IMR-90 (cell line): ENCODE results near the gene LYPD6. TPM values are rescaled to one million over a fixed set of nuclear protein-coding genes. Genes with fewer than 3 reads are reported as not detected.

Experiments used
- ATAC-seq: fragments of 200-7000 bp; cut with Tn5 transposase; 2 replicates; pipeline ENCODE4 v1.9.1; 2020; ENCODE audit warnings: low read depth, mild to moderate bottlenecking, moderate library complexity
- BruUV-seq: library from RNA; stranded (reverse); fragments of 400-500 nt; replicated peaks from 2 replicates; lab custom pipeline; 2021; lab: Mats Ljungman, UMichigan
- CTCF ChIA-PET: fragments of 300-600 bp; formaldehyde crosslinking; extraction: SDS; loops from one replicate; lab custom pipeline; 2021; ENCODE audit warnings: antibody characterized with exemption; lab: Yijun Ruan, JAX
- POLR2A ChIA-PET: fragments of 300-600 bp; sonication (Branson Sonifier 250); formaldehyde crosslinking; loops from one replicate; lab custom pipeline; 2022; ENCODE audit warnings: antibody characterized with exemption; ENCODE audit not compliant: unreplicated experiment; lab: Charles Lee
- DNase-seq: peaks from one replicate; pipeline ENCODE4 v3.0.0; 2013
- H2AFZ ChIP-seq: replicated peaks from 2 replicates; pipeline ENCODE3; 2013; ENCODE audit warnings: low read length, mild to moderate bottlenecking; ENCODE audit not compliant: poor library complexity
- H2AK5ac ChIP-seq: 2 replicates; pipeline ENCODE4 v1.6.1; 2013; ENCODE audit warnings: low read depth, low read length, inconsistent platforms
- H2AK9ac ChIP-seq: replicated peaks from 2 replicates; pipeline ENCODE3; 2013; ENCODE audit warnings: mild to moderate bottlenecking, low read depth, low read length, moderate library complexity; ENCODE audit not compliant: poor library complexity
- H2BK120ac ChIP-seq: 2 replicates; pipeline ENCODE4 v1.6.1; 2013; ENCODE audit warnings: low read depth, low read length, inconsistent platforms
- H2BK15ac ChIP-seq: 3 replicates; pipeline ENCODE4 v1.6.1; 2013; ENCODE audit warnings: low read depth, low read length, inconsistent platforms
- H2BK20ac ChIP-seq: 2 replicates; pipeline ENCODE4 v1.6.1; 2013; ENCODE audit warnings: low read depth, mild to moderate bottlenecking, inconsistent platforms, low read length, moderate library complexity
- H2BK5ac ChIP-seq: 2 replicates; pipeline ENCODE4 v1.6.1; 2013; ENCODE audit warnings: mild to moderate bottlenecking, low read depth, low read length, inconsistent platforms; ENCODE audit not compliant: poor library complexity, severe bottlenecking
- H3K14ac ChIP-seq: replicated peaks from 2 replicates; pipeline ENCODE4 v1.6.1; 2013; ENCODE audit warnings: low read depth, low read length, inconsistent platforms
- H3K18ac ChIP-seq: 2 replicates; pipeline ENCODE4 v1.6.1; 2013; ENCODE audit warnings: low read depth, low read length, control low read depth
- H3K23ac ChIP-seq: 2 replicates; pipeline ENCODE4 v1.6.1; 2013; ENCODE audit warnings: low read depth, low read length, inconsistent platforms
- H3K27ac ChIP-seq: 2 replicates; pipeline ENCODE4 v1.5.1; 2013; ENCODE audit warnings: mild to moderate bottlenecking, control low read depth, low read length; ENCODE audit not compliant: insufficient read depth
- H3K27me3 ChIP-seq: 2 replicates; pipeline ENCODE4 v1.6.1; 2013; ENCODE audit warnings: low read length; ENCODE audit not compliant: control insufficient read depth, insufficient read depth
- H3K36me3 ChIP-seq: 2 replicates; pipeline ENCODE4 v1.6.1; 2013; ENCODE audit warnings: low read length, mixed read lengths; ENCODE audit not compliant: control insufficient read depth, insufficient read depth
- H3K4ac ChIP-seq: 2 replicates; pipeline ENCODE4 v1.6.1; 2013; ENCODE audit warnings: low read depth, low read length, inconsistent platforms
- H3K4me1 ChIP-seq: 2 replicates; pipeline ENCODE4 v1.6.1; 2013; ENCODE audit warnings: low read length, mixed read lengths; ENCODE audit not compliant: control insufficient read depth, insufficient read depth
- H3K4me2 ChIP-seq: 2 replicates; pipeline ENCODE4 v1.6.1; 2013; ENCODE audit warnings: low read depth, mild to moderate bottlenecking, control low read depth, low read length, moderate library complexity
- H3K4me3 ChIP-seq: 2 replicates; pipeline ENCODE4 v1.5.1; 2013; ENCODE audit warnings: low read depth, mild to moderate bottlenecking, control low read depth, low read length, moderate library complexity; ENCODE audit not compliant: insufficient read depth
- H3K56ac ChIP-seq: 2 replicates; pipeline ENCODE4 v1.6.1; 2013; ENCODE audit warnings: low read length, inconsistent platforms; ENCODE audit not compliant: insufficient read depth; ENCODE audit errors: extremely low read depth
- H3K79me1 ChIP-seq, 2 experiments: 2 replicates each; pipeline ENCODE4 v1.6.1; 2013; ENCODE audit warnings: low read length in 2 of 2, inconsistent platforms in 1 of 2, low read depth in 1 of 2
- H3K9ac ChIP-seq: 2 replicates; pipeline ENCODE4 v1.6.1; 2013; ENCODE audit warnings: low read depth, low read length, control low read depth
- H3K9me1 ChIP-seq: 2 replicates; pipeline ENCODE4 v1.6.1; 2013; ENCODE audit warnings: low read length, inconsistent platforms; ENCODE audit not compliant: insufficient read depth
- H3K9me3 ChIP-seq: 2 replicates; pipeline ENCODE4 v1.6.1; 2013; ENCODE audit warnings: low read length; ENCODE audit not compliant: control insufficient read depth, insufficient read depth
- H4K20me1 ChIP-seq: 2 replicates; pipeline ENCODE4 v1.6.1; 2013; ENCODE audit warnings: low read length, inconsistent platforms; ENCODE audit not compliant: insufficient read depth
- H4K5ac ChIP-seq: 2 replicates; pipeline ENCODE4 v1.6.1; 2013; ENCODE audit warnings: mild to moderate bottlenecking, low read depth, low read length, control low read depth
- H4K8ac ChIP-seq, 2 experiments: 2 replicates each; pipeline ENCODE4 v1.6.1; 2013; ENCODE audit warnings: low read depth in 2 of 2, low read length in 2 of 2, control low read depth in 1 of 2, inconsistent platforms in 1 of 2
- H4K91ac ChIP-seq: 2 replicates; pipeline ENCODE4 v1.6.1; 2013; ENCODE audit warnings: low read depth, low read length, inconsistent platforms; ENCODE audit not compliant: insufficient read depth
- BHLHE40 ChIP-seq: fragments of 150-350 bp; IDR thresholded peaks from 2 replicates; pipeline ENCODE4 v1.6.1; 2016; ENCODE audit warnings: mild to moderate bottlenecking, low read depth, low read length
- CEBPB ChIP-seq: IDR thresholded peaks from 2 replicates; pipeline ENCODE4 v1.6.1; 2012; ENCODE audit warnings: low read depth, low read length, improper control_type of control experiment
- FOS ChIP-seq: fragments of 150-350 bp; IDR thresholded peaks from 2 replicates; pipeline ENCODE4 v1.6.1; 2016; ENCODE audit warnings: low read depth, low read length
- MAFK ChIP-seq: IDR thresholded peaks from 2 replicates; pipeline ENCODE4 v1.6.1; 2012; ENCODE audit warnings: low read depth, low read length, improper control_type of control experiment
- MAZ ChIP-seq: IDR thresholded peaks from 2 replicates; pipeline ENCODE4 v1.6.1; 2012; ENCODE audit warnings: low read depth, mild to moderate bottlenecking, low read length, improper control_type of control experiment, moderate library complexity, borderline replicate concordance
- MXI1 ChIP-seq: IDR thresholded peaks from 2 replicates; pipeline ENCODE4 v1.6.1; 2012; ENCODE audit warnings: low read depth, mild to moderate bottlenecking, low read length, moderate library complexity, borderline replicate concordance
- NFE2L2 ChIP-seq: fragments of 150-350 bp; IDR thresholded peaks from 2 replicates; pipeline ENCODE4 v1.6.1; 2016; ENCODE audit warnings: low read depth, mild to moderate bottlenecking, low read length
- POLR2A ChIP-seq: IDR thresholded peaks from 2 replicates; pipeline ENCODE4 v1.6.1; 2012; ENCODE audit warnings: mild to moderate bottlenecking, low read depth, low read length
- RCOR1 ChIP-seq: IDR thresholded peaks from 2 replicates; pipeline ENCODE4 v1.6.1; 2012; ENCODE audit warnings: mild to moderate bottlenecking, low read length, improper control_type of control experiment; ENCODE audit not compliant: insufficient replicate concordance
- RFX5 ChIP-seq: IDR thresholded peaks from 2 replicates; pipeline ENCODE4 v1.8.0; 2012; ENCODE audit warnings: low read depth, mild to moderate bottlenecking, low read length, moderate library complexity
- SMC3 ChIP-seq: fragments of 150-350 bp; IDR thresholded peaks from 2 replicates; pipeline ENCODE4 v1.6.1; 2016; ENCODE audit warnings: low read depth, mild to moderate bottlenecking, antibody characterized with exemption, low read length, moderate library complexity
- WGBS, 2 experiments: methylation state at CpG; one replicate each; pipeline versions ENCODE4 v1.1.5 to v1.1.7; 2013; ENCODE audit warnings: missing lambda C conversion rate in 2 of 2; ENCODE audit not compliant: insufficient read length in 1 of 2; ENCODE audit errors: extremely low coverage in 2 of 2; 5-methylcytosine and 5-hydroxymethylcytosine counted together
- dilution Hi-C: fragments of 300-500 bp; cut with HindIII; formaldehyde crosslinking; loops from one replicate; pipeline ENCODE4 v1.14.3; 2018; ENCODE audit warnings: low sequenced_read_pairs; ENCODE audit not compliant: unreplicated experiment
- in situ Hi-C: fragments of 300-500 bp; cut with MboI; formaldehyde crosslinking; loops from 3 replicates; pipeline ENCODE4 v1.14.3; 2019; ENCODE audit warnings: low sequenced_read_pairs, inconsistent platforms, mixed read lengths
- intact Hi-C: fragments of 100-400 bp; cut with micrococcal nuclease; formaldehyde crosslinking; loops from 2 replicates; pipeline ENCODE4 v1.10.0; 2022
- polyA plus RNA-seq, 3 experiments: library from polyadenylated mRNA; depleted of rRNA; stranded (reverse); fragments of >200 nt; gene quantifications; 2 replicates each; pipeline ENCODE4 v1.2.3, GENCODE V29; 2012; ENCODE audit warnings: low replicate concordance in 1 of 3
- total RNA-seq: library from RNA; depleted of rRNA; stranded (reverse); fragments of >200 nt; gene quantifications from 2 replicates; pipeline ENCODE4 v1.2.3, GENCODE V29; 2012
- TF ChIP-seq, protein P1 (sequence below): fragments of 150-350 bp; IDR thresholded peaks from 2 replicates; pipeline ENCODE4 v1.6.1; 2017; ENCODE audit warnings: mild to moderate bottlenecking, antibody characterized with exemption, low read length, low read depth
- TF ChIP-seq, protein P2 (sequence below): conservative IDR thresholded peaks from 2 replicates; pipeline ENCODE4 v1.5.1; 2012; ENCODE audit warnings: mild to moderate bottlenecking, low read depth, low read length, improper control_type of control experiment
- TF ChIP-seq, protein P3 (sequence below): fragments of 150-350 bp; IDR thresholded peaks from 2 replicates; pipeline ENCODE4 v1.6.1; 2016; ENCODE audit warnings: low read depth, mild to moderate bottlenecking, low read length, moderate library complexity, borderline replicate concordance

Gene LYPD6
- total and polyA plus RNA-seq, 2 of the 4 experiments (the other 2 are of a cell fraction) = 0.87 to 0.90 TPM

DNA sequence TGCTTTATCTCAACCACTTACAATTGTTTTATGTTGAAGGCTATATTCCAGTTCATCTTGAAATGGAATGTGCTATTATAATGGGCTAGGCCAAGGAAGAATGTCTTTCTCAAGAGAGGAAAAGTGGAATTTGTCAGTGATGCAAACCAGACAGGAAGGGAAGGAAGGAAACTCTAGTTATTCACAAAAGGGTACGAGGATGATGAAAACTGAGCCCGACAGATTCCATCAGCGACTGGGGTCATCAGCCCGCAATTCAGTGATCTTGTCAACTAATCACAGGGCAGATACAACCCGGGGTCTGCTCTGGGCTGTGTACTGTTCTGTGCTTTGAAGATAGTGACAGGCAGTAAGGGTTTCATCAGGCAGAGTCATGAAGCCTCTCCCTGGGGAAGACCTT, 23.4 kb upstream of the LYPD6 start:
- H3K27me3 ChIP-seq = peaks cover 4% of the 10 kb centered on the region; the same call in 1 of the 2 replicates
- no peak overlapping the region for H3K4ac ChIP-seq
- in situ Hi-C loops = loop anchor here (25.0 kb wide), 1 partner anchor 670 kb away; the partner anchor contains the start of gene EPC2
- H3K4me2 ChIP-seq = no peak overlapping the region
- no peak overlapping the region for H2AK9ac ChIP-seq
- no peak overlapping the region for H2BK5ac ChIP-seq
- H2AK5ac ChIP-seq = no peak overlapping the region
- DNase-seq = no peak
- H3K14ac ChIP-seq = no peak overlapping the region
- no peak for ATAC-seq
- no peaks in the 10 kb centered on the region for H3K9me3 ChIP-seq
- POLR2A ChIA-PET = no interaction called here
- H3K9me1 ChIP-seq = no peaks in the 10 kb centered on the region
- no peaks in the 10 kb centered on the region for H4K20me1 ChIP-seq
- H3K56ac ChIP-seq = no peak overlapping the region
- no peak overlapping the region for H3K27ac ChIP-seq
- H2BK120ac ChIP-seq = no peak overlapping the region
- H3K4me1 ChIP-seq = no peaks in the 10 kb centered on the region
- H3K4me3 ChIP-seq = no peak overlapping the region
- no peak overlapping the region for H4K5ac ChIP-seq
- H3K18ac ChIP-seq = no peak overlapping the region
- no CpG with 5 or more reads among the region's 5 CpGs for WGBS, 2 experiments
- H3K23ac ChIP-seq = no peak overlapping the region
- dilution Hi-C loops = no loop called here
- H2BK15ac ChIP-seq = no peak overlapping the region
- H3K9ac ChIP-seq = no peak overlapping the region
- no peaks in the 10 kb centered on the region for H3K79me1 ChIP-seq
- H4K91ac ChIP-seq = no peak overlapping the region
- CTCF ChIA-PET = no interaction called here
- no peak overlapping the region for H4K8ac ChIP-seq
- no peak overlapping the region for H2BK20ac ChIP-seq
- no peaks in the 10 kb centered on the region for H3K36me3 ChIP-seq
- intact Hi-C loops = no loop called here
- TF ChIP-seq FOS (no peak), RFX5 (no peak), POLR2A (no peak), MXI1 (no peak), MAFK (no peak), RCOR1 (no peak), BHLHE40 (no peak), NFE2L2 (no peak), SMC3 (no peak), CEBPB (no peak), MAZ (no peak)
- TF ChIP-seq, protein P1, sequence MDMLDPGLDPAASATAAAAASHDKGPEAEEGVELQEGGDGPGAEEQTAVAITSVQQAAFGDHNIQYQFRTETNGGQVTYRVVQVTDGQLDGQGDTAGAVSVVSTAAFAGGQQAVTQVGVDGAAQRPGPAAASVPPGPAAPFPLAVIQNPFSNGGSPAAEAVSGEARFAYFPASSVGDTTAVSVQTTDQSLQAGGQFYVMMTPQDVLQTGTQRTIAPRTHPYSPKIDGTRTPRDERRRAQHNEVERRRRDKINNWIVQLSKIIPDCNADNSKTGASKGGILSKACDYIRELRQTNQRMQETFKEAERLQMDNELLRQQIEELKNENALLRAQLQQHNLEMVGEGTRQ = no peak
- TF ChIP-seq, protein P2, sequence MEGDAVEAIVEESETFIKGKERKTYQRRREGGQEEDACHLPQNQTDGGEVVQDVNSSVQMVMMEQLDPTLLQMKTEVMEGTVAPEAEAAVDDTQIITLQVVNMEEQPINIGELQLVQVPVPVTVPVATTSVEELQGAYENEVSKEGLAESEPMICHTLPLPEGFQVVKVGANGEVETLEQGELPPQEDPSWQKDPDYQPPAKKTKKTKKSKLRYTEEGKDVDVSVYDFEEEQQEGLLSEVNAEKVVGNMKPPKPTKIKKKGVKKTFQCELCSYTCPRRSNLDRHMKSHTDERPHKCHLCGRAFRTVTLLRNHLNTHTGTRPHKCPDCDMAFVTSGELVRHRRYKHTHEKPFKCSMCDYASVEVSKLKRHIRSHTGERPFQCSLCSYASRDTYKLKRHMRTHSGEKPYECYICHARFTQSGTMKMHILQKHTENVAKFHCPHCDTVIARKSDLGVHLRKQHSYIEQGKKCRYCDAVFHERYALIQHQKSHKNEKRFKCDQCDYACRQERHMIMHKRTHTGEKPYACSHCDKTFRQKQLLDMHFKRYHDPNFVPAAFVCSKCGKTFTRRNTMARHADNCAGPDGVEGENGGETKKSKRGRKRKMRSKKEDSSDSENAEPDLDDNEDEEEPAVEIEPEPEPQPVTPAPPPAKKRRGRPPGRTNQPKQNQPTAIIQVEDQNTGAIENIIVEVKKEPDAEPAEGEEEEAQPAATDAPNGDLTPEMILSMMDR = no peak
- TF ChIP-seq, protein P3, sequence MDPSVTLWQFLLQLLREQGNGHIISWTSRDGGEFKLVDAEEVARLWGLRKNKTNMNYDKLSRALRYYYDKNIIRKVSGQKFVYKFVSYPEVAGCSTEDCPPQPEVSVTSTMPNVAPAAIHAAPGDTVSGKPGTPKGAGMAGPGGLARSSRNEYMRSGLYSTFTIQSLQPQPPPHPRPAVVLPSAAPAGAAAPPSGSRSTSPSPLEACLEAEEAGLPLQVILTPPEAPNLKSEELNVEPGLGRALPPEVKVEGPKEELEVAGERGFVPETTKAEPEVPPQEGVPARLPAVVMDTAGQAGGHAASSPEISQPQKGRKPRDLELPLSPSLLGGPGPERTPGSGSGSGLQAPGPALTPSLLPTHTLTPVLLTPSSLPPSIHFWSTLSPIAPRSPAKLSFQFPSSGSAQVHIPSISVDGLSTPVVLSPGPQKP = no peak
- H2AFZ ChIP-seq = no peak overlapping the region
- no TSS peak for BruUV-seq
